ENCODE data around the gene TPPP2.

The TPPP2 gene

DNA sequence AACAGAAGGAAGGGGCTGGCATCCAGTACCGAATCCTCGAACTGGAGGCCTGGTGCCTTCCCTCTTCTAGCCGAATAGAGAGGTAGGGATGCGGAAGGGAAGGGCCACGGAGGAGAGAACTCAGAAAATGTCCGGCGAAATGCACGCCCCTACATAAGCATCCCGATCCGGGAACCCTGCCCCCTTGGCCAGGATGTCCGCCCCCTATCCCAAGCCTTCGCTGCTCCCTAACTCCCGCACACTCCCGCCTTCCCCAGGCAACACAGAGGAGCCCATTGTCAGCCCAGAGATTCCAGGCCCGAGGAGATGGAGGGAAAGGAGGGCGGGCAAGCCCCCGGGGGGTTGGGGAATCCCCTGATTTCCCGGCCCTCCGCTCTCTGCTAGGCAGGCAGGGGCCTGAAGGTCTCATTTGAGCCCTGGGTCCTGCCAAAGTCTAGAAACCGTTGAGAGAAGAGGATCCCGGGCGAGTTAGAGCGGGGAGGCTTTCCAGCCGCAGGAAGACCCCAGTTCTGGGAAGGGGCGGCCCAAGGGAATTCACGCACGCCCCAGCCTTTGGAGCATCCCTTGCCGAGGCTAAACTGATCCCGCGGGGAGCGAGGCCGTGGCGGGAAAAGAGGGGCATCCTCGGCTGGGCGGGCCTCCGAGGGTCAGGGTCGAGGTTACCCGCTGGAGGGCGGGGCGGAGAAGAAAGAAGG, 39.5 kb downstream of the TPPP2 start:
- TF ChIP-seq, protein P1, sequence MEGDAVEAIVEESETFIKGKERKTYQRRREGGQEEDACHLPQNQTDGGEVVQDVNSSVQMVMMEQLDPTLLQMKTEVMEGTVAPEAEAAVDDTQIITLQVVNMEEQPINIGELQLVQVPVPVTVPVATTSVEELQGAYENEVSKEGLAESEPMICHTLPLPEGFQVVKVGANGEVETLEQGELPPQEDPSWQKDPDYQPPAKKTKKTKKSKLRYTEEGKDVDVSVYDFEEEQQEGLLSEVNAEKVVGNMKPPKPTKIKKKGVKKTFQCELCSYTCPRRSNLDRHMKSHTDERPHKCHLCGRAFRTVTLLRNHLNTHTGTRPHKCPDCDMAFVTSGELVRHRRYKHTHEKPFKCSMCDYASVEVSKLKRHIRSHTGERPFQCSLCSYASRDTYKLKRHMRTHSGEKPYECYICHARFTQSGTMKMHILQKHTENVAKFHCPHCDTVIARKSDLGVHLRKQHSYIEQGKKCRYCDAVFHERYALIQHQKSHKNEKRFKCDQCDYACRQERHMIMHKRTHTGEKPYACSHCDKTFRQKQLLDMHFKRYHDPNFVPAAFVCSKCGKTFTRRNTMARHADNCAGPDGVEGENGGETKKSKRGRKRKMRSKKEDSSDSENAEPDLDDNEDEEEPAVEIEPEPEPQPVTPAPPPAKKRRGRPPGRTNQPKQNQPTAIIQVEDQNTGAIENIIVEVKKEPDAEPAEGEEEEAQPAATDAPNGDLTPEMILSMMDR (IDR thresholded peaks at IDR 0.05): no peak

DNA sequence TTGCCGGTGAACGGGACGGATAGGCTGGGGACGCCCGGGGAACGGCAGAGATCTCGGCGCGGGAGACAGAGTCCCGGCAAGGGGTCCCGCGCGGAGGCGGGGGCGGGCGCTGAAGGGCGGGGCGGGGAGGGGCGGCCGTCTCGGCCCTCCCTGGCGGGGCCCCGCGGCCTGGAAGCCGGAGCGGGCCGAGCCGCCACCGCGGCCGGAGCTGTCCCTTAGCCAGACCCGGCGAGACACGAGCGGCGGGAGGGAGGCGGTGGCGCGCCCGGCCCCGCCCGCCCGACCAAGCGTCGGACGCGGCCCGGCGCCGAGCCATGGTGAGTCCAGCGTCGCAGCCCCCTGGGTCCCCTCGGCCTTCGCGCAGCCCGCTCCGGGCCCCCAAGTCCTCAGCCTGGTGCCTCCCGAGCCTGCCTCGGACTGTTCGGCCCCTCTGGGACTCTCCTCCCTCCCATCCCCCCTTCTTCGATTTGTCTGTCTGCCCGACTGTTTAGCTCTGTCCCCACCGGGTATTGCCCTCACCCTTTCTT, 40.1 kb downstream of the TPPP2 start, which contains the start of gene ARHGEF40:
ARHGEF40 (plus strand) TSS at position 222 of the 527 bp plus-strand sequence; CDS start at position 315, 93 bp downstream.
- TF ChIP-seq, protein P1 (IDR thresholded peaks at IDR 0.05): no peak

DNA sequence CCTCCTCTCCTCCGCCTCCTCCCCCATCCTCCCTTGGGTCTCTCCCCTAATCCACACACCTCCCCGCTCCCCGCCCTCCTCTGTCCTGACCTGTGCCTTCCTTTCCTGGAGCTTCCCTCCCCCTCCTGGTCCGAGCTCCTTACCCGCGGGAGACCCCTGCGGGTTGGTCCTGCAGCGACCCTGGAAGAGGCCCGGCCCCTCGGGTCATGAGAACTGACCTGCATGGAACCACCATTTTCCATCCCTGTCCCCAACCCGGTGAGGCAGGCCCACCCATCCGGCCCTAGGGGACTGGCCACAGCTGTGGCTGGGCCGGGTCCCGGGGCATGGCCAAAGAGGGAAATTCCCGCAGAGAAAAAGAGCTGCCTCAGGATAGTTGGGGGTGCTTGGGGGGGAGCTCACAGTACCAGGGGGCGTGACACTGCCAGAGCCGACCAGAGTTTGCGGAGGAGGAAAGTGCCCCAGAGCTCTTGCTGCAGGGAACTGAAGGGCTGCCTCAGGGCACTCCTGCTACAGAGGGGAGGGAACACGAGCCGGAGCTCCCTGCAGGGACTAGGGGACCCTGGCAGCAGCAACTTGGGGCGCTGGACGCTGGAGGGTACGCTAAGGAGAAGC, 40.7 kb downstream of the TPPP2 start:
- TF ChIP-seq, protein P1 (IDR thresholded peaks at IDR 0.05): no peak

DNA sequence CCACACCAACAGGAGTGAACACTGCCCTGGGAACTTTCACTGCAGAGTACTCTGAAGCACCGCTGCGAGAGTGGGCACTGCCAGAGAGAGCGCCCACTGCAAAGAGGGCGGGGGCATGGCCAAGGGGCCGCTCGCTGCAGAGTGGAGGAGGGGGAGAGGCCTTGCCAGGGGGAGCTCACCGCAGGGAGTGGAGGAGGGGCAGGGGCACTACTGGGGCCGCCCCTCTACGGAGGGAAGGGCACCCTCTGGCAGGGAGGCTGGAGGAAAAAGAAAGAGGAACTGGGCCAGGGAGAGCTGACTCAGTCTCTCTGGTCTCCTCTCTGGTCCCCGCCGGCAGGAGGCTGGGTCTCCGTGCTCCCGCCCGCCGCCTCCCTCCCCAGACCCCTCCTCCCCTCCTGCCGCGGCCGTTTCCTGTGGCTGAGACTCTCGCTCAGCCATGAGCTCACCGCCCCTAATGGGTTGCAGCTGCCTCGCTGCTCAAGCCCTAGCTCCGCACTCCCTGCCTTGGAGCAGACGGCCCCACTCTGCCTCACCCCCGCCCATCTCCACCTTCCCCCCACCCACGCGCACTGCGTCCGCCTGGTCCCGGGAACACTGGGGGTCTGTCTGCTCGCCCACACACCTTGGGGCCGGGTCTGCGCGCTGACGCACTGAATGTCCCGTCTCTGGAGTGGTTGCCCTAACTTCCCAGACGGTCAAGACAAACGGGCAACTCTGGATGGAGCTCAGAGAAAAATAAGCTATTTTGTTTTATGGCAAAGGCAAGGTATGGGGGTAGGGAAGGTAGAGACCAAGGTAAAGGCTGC, 41.4 kb downstream of the TPPP2 start:
- TF ChIP-seq, protein P1 (IDR thresholded peaks at IDR 0.05): no peak

GRCh38 chr14:21072031-21072473, 42.0 kb downstream of the TPPP2 start:
- TF ChIP-seq, protein P1 (IDR thresholded peaks at IDR 0.05): no peak

DNA sequence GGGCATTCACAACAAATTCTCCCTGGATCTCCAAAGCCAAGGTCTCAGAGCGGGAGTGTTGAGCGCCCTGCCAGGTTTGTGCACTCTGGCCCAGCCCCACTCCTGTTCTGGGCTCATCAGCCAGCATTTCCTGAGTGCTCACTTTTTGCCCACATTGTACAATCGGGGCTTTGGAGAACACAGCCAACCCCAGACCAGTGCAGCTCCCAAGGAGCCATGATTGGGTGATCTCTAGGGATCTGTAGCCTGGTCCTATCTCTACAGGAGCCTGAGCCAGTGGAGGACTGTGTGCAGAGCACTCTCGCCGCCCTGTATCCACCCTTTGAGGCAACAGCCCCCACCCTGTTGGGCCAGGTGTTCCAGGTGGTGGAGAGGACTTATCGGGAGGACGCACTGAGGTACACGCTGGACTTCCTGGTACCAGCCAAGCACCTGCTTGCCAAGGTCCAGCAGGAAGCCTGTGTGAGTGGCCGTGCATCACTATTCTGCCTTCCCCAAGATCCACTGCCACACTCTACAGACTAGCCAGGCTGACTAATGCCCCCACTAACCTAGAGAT, 42.8 kb downstream of the TPPP2 start:
- TF ChIP-seq, protein P1 (IDR thresholded peaks at IDR 0.05): no peak

GRCh38 chr14:21073921-21074320, 43.9 kb downstream of the TPPP2 start:
- TF ChIP-seq, protein P1 (IDR thresholded peaks at IDR 0.05): no peak
